ENCODE results near the gene PRPF19.
A peak's percentile ranks its signal among the peaks of the same experiment; 100 is the strongest.

Gene PRPF19

DNA sequence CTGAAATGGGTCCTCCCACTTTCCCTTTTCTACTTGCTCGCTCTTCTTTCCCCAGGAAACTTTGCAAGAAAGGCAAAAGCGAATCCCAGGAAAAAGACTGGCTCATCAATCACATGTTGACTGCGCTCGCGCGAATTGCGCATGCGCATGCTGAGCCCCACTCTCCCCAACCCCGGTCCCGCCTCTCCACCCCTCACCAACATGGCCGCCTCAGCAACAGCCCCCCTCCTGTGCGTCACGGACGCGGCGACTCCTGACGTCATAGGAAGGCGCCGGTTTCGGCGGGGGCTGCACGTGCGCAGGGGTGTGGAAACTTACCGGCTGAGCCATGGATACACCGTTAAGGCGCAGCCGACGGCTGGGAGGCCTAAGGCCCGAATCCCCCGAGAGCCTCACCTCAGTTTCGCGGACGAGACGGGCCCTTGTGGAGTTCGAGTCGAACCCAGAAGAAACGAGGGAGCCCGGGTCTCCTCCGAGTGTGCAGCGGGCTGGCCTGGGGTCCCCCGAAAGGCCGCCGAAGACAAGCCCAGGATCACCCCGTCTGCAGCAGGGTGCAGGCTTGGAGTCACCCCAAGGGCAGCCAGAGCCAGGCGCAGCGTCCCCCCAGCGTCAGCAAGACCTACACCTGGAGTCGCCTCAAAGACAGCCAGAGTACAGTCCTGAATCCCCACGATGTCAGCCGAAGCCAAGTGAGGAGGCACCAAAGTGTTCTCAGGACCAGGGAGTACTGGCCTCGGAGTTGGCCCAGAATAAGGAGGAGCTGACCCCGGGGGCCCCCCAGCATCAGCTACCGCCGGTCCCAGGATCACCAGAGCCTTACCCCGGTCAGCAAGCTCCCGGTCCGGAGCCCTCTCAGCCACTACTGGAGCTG, 64.4 kb downstream of the PRPF19 start, which contains the start of gene CCDC86:
TSS of gene CCDC86 (plus strand) at position 317 of the 871 bp plus-strand sequence. CDS start at position 329, 12 bp downstream.
- intact Hi-C loops (cut with DNase I): loop anchor here (5.0 to 10.0 kb wide), 2 partner anchors 65 to 313 kb away; partner anchors contain the start of gene PRPF19
- DNase-seq: peak; percentile 92 to 98 (median 96)

Measured in head of caudate nucleus (tissue), 42 donors.